ENCODE measurements around the gene BAMBI.

The BAMBI gene

GRCh38 chr10:28698075-28698474 lies 20.8 kb downstream of the BAMBI start:
- TF ChIP-seq PBX3 (CRISPR knock-in tag; IDR thresholded peaks at IDR 0.05) (no peak), ZNF175 (tag by site-specific recombination; IDR thresholded peaks at IDR 0.05) (no peak), ZNF621 (tag by site-specific recombination; IDR thresholded peaks at IDR 0.05) (no peak), HOXA7 (CRISPR knock-in tag; IDR thresholded peaks at IDR 0.05; ENCODE audit: borderline replicate concordance) (no peak), ZFP41 (tag by site-specific recombination; IDR thresholded peaks at IDR 0.05; ENCODE audit: borderline replicate concordance) (no peak), ZNF76 (tag by site-specific recombination; IDR thresholded peaks at IDR 0.05; ENCODE audit: borderline replicate concordance, low read depth) (no peak), ZBTB48 (tag by site-specific recombination; IDR thresholded peaks at IDR 0.05) (no peak)
- H3K4me1 ChIP-seq (ENCODE audit: control insufficient read depth, insufficient read depth, low read length) = no peaks in the 10 kb centered on the region
- no peak overlapping the region for H3K4me3 ChIP-seq (ENCODE audit: low read depth, low read length)
- H3K9me3 ChIP-seq (ENCODE audit: control insufficient read depth, insufficient read depth, low read depth, low read length) = no peaks in the 10 kb centered on the region; the same call in 1 of the 2 replicates
- H3K27ac ChIP-seq (ENCODE audit: extremely low read depth, low read depth, low read length) = no peak overlapping the region
- no peaks in the 10 kb centered on the region for H3K36me3 ChIP-seq (ENCODE audit: control insufficient read depth in 2 of 2, insufficient read depth in 1 of 2, low read length in 2 of 2)
- CTCF ChIA-PET = interaction anchor here (0.7 kb wide), 1 partner anchor 12 kb away, joined by 4 read pairs; no protein-coding TSS in a partner anchor
- POLR2A ChIA-PET = no interaction called here

- H3K4me3 ChIP-seq (ENCODE audit: low read depth, low read length) = no peak overlapping the region
- no peaks in the 10 kb centered on the region; the same call in 1 of the 2 replicates for H3K9me3 ChIP-seq (ENCODE audit: control insufficient read depth, insufficient read depth, low read depth, low read length)
- H3K36me3 ChIP-seq (ENCODE audit: control insufficient read depth in 2 of 2, insufficient read depth in 1 of 2, low read length in 2 of 2) = no peaks in the 10 kb centered on the region
- POLR2A ChIA-PET = interaction anchor here (0.7 kb wide), 1 partner anchor 15 kb away, joined by 4 read pairs; no protein-coding TSS in a partner anchor
- no peak for TF ChIP-seq SP7 (tag by site-specific recombination; IDR thresholded peaks at IDR 0.05)
- TF ChIP-seq INSM2 (tag by site-specific recombination; IDR thresholded peaks at IDR 0.05) = no peak
- TF ChIP-seq GLI2 (tag by site-specific recombination; IDR thresholded peaks at IDR 0.05; ENCODE audit: borderline replicate concordance, low read depth) = no peak
- no peak for TF ChIP-seq SETDB1 (IDR thresholded peaks at IDR 0.05; ENCODE audit: insufficient read length, low read length)
- no peak for TF ChIP-seq ZNF623 (tag by site-specific recombination; IDR thresholded peaks at IDR 0.05)
- no peak for TF ChIP-seq ZNF560 (tag by site-specific recombination; IDR thresholded peaks at IDR 0.05; ENCODE audit: borderline replicate concordance)
- no peak for TF ChIP-seq ZNF510 (tag by site-specific recombination; IDR thresholded peaks at IDR 0.05; ENCODE audit: insufficient replicate concordance)
- peaks cover 10% of the 10 kb centered on the region; the same call in 1 of the 2 replicates for H3K4me1 ChIP-seq (ENCODE audit: control insufficient read depth, insufficient read depth, low read length)
- CTCF ChIA-PET = no interaction called here
- H3K27ac ChIP-seq (ENCODE audit: extremely low read depth, low read depth, low read length) = no peak overlapping the region
Observed at GRCh38 chr10:28704464-28705161, 27.3 kb downstream of the BAMBI start.

- Histone ChIP-seq H3K4me1 (ENCODE audit: control insufficient read depth, insufficient read depth, low read length) (peaks cover 10% of the 10 kb centered on the region; the same call in 1 of the 2 replicates), H3K36me3 (ENCODE audit: control insufficient read depth in 2 of 2, insufficient read depth in 1 of 2, low read length in 2 of 2) (no peaks in the 10 kb centered on the region), H3K4me3 (ENCODE audit: low read depth, low read length) (no peak overlapping the region), H3K9me3 (ENCODE audit: control insufficient read depth, insufficient read depth, low read depth, low read length) (no peaks in the 10 kb centered on the region; the same call in 1 of the 2 replicates), H3K27ac (ENCODE audit: extremely low read depth, low read depth, low read length) (no peak overlapping the region)
- POLR2A ChIA-PET = interaction anchor here (0.6 kb wide), 1 partner anchor 61 kb away, joined by 3 read pairs; no protein-coding TSS in a partner anchor
- CTCF ChIA-PET = no interaction called here
- TF ChIP-seq ZBTB10 (tag by site-specific recombination; IDR thresholded peaks at IDR 0.05) (no peak), ZNF768 (tag by site-specific recombination; IDR thresholded peaks at IDR 0.05) (no peak), MEIS1 (CRISPR knock-in tag; IDR thresholded peaks at IDR 0.05; ENCODE audit: borderline replicate concordance) (no peak), ZNF623 (tag by site-specific recombination; IDR thresholded peaks at IDR 0.05) (no peak), PRDM2 (tag by site-specific recombination; IDR thresholded peaks at IDR 0.05; ENCODE audit: borderline replicate concordance) (no peak), ZNF701 (tag by site-specific recombination; IDR thresholded peaks at IDR 0.05) (no peak)
Observed at GRCh38 chr10:28705472-28705871, 28.2 kb downstream of the BAMBI start.
